NB4 (cell line): ENCODE measurements around the gene CEP104.
A peak's percentile ranks its signal among the peaks of the same experiment; 100 is the strongest.

Source experiments
- DNase-seq: peaks from one replicate; pipeline ENCODE4 v3.0.0; 2010; ENCODE audit warnings: low read depth
- H3K4me3 ChIP-seq: one replicate; pipeline ENCODE4 v1.5.1; 2011; ENCODE audit warnings: mild to moderate bottlenecking, low read depth, low read length, moderate library complexity
- MYC ChIP-seq: IDR thresholded peaks from 2 replicates; pipeline ENCODE4 v1.6.1; 2011; ENCODE audit warnings: low read depth, low read length
- POLR2A ChIP-seq: IDR thresholded peaks from 2 replicates; pipeline ENCODE4 v1.6.1; 2011; ENCODE audit warnings: mild to moderate bottlenecking; ENCODE audit not compliant: insufficient read length; ENCODE audit errors: extremely low read depth
- TF ChIP-seq, protein P1 (sequence below): IDR thresholded peaks from 2 replicates; pipeline ENCODE4 v1.6.1; 2011; ENCODE audit warnings: low read depth, low read length
- TF ChIP-seq, protein P2 (sequence below): IDR thresholded peaks from one replicate; pipeline ENCODE4 v1.5.1; 2012; ENCODE audit warnings: low read depth, low read length

CEP104 gene

DNA sequence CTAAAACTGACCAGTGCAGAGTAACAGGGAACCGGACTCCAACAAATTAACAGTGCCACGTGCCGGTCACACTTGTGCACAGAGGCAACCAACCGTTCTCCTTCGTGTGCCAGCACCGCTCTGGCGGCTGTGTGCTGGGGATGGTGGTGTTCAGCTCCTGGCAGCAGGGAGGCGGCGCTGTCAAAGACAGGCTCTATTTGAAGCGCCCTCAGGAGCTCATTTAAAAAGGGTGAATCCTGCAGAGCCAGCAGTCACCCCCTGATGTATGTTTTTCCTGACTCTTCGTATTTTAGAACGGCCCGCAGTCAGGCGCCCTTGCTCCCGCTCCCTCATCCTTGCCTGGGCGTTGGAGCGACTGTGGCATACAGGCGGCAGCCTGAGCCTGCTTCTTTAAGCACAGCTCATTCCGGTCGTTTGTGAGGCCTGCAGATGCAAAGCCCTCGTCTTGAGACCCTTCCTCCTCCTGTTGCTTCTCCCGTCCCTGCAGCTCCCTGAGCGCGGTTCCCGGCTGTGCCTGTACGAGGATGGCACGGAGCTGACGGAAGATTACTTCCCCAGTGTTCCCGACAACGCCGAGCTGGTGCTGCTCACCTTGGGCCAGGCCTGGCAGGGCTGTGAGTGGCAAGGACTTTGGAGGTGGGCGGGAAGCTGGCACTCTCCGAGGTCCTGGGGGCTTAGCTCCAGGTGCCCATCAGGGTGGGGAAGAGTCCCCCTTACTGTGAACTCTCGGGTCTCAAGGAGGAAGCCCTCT is 1.4 kb upstream of the CEP104 start:
- peak overlapping the region; percentile 79 for H3K4me3 ChIP-seq
- no peak for TF ChIP-seq MYC
- peak; percentile 44 for DNase-seq

DNA sequence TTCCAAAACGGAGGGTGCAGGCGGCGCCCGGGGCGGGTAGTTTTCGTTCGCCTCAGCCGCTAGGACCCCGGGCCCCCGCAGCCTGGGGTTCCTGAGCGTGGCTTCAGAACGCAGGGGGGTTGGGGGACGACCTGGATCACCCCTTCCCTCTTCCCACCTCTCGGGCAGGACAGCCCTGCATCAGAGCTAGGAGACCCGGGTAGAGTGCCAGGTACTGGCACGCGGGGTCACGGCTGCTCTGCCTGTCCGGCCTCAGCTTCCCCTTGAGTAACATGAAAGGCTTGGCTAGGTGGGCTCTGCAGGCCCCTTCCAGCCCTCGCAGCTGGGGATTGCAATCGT is 749 bp upstream of the CEP104 start:
- TF ChIP-seq MYC (no peak), POLR2A (no peak)
- TF ChIP-seq, protein P1, sequence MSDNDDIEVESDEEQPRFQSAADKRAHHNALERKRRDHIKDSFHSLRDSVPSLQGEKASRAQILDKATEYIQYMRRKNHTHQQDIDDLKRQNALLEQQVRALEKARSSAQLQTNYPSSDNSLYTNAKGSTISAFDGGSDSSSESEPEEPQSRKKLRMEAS, result no peak
- TF ChIP-seq, protein P2, sequence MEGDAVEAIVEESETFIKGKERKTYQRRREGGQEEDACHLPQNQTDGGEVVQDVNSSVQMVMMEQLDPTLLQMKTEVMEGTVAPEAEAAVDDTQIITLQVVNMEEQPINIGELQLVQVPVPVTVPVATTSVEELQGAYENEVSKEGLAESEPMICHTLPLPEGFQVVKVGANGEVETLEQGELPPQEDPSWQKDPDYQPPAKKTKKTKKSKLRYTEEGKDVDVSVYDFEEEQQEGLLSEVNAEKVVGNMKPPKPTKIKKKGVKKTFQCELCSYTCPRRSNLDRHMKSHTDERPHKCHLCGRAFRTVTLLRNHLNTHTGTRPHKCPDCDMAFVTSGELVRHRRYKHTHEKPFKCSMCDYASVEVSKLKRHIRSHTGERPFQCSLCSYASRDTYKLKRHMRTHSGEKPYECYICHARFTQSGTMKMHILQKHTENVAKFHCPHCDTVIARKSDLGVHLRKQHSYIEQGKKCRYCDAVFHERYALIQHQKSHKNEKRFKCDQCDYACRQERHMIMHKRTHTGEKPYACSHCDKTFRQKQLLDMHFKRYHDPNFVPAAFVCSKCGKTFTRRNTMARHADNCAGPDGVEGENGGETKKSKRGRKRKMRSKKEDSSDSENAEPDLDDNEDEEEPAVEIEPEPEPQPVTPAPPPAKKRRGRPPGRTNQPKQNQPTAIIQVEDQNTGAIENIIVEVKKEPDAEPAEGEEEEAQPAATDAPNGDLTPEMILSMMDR, result no peak
- DNase-seq, result no peak

DNA sequence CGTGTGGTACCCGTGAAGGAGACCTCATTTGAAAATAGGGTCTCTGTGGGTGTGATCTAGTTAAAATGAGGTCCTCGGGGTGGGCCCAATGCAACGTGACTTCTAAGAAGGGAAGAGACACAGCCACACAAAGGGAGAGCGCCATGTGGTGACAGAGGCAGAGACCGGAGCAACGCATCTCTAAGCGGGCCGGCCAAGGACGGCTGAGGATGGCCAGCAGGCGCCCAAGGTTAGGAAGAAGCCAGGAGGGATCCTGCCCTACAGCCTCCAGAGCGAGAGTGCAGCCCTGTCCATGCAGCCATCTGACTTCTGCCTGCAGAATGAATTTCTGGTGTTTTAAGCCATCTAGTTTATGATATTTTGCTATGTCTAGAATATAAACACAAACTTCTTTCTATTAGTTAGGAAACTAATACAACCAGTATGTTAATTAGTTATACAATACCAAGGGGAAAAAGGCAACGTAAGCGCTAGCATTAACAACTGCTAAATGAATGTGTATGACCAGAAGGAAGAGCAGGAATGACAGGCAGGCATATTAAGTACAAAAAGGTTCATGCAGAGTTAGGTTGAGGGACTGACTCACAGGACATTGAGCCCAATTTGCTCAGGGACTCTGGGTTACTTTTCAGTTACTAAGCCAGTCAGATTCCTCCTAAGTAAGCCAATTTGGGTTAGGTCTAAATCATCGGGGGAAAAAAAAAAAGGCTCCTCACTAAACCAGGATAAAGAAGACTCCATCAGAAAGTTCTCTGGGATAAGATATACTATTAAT is 4.1 kb downstream of the CEP104 start:
- no peak for DNase-seq
- H3K4me3 ChIP-seq, result no peak overlapping the region
- TF ChIP-seq MYC (no peak), POLR2A (no peak)
- TF ChIP-seq, protein P2, result no peak
- TF ChIP-seq, protein P1, result no peak

More for the DNA sequence above, 749 bp upstream of the CEP104 start:
- H3K4me3 ChIP-seq, result peak overlapping the region; percentile 79

DNA sequence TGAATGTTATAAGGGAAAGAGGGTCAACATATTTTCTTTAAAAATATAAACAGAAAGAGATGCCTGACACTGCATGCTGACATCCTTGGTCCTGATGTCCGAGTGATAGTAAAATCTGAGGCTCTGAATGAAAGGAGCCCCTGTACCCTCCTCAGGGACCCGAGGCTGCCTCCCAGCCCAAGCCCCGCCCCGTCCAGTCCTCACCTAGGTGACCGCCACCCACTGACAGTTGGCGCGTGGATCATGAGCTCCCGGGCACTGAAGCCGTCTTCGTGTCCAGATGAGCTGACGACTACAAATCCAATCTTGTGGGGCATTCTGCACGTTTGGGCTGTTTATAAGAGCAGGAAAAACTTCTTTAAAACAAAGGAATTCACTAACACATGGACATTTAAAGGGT is 4.9 kb downstream of the CEP104 start:
- no peak overlapping the region for H3K4me3 ChIP-seq
- DNase-seq, result no peak
- TF ChIP-seq, protein P1, result no peak

DNA sequence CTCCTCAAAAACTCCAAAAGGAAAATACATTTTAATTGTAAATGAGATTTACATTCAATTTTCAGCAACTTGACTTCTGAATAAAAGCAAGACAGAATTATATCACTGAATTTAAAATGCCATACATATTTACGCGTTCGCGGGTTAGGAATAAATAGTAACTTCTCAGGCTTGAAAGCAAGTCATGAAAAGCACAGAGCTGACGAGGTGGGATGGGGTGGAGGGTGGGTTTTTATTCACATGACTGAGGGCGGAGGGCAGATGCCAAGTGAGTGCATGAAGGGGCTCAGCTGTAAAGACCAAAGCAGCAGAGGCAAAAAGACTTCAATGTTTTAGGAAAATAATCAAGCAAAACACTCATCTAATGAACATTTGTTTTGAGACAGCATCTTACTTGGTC is 5.7 kb downstream of the CEP104 start:
- DNase-seq, result no peak
- H3K4me3 ChIP-seq, result no peak overlapping the region
- no peak for TF ChIP-seq MYC
- TF ChIP-seq, protein P2, result no peak
- TF ChIP-seq, protein P1, result no peak
- no peak for TF ChIP-seq POLR2A

DNA sequence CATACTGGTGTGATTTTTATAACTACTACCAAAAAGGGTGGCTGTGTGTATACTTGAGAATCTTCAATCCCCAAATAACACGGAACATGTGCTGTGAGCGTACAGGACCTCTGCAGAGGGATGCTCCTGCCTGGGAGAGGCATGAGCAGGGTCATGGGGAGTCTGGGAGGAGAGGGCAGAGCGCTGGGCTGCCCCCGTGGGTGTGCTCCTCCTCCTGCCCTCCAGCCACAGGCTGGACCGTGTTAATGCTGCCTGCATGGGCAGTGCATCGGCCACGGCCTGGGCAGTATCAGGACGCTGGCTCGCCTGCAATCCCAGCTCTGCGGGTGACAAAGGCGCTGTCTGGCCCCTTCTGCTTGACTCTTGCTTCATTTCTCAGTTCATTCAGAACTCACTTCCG is 6.2 kb downstream of the CEP104 start:
- no peak for TF ChIP-seq MYC
- TF ChIP-seq POLR2A, result no peak
- TF ChIP-seq, protein P2, result no peak
- TF ChIP-seq, protein P1, result no peak
- no peak overlapping the region for H3K4me3 ChIP-seq
- no peak for DNase-seq
